Cardiac septum (tissue), 1 donor: ENCODE data around the gene LUZP2. TPM values are rescaled to one million over a fixed set of nuclear protein-coding genes. Genes with fewer than 3 reads are reported as not detected.

Source experiments
- DNase-seq: peaks from one replicate; pipeline ENCODE4 v3.0.0-alpha.2; 2020; ENCODE audit warnings: low spot score
- intact Hi-C: fragments of 100-400 bp; cut with DNase I; formaldehyde crosslinking; loops from one replicate; pipeline ENCODE4 v1.14.0; 2022
- total RNA-seq: library from RNA; stranded (reverse); fragmentation: NEBNext Ultra II Directional; extraction: Animal tissue kit (Norgen Biotek cat#: 25700); gene quantifications from one replicate; pipeline ENCODE4 v1.2.1, GENCODE V29; 2021
- donor health status: DM: no; HTN: no; CAD: no.

LUZP2 gene
- total RNA-seq, 1 donor from 2014 or later = 0.67 TPM

- DNase-seq = no peak
- intact Hi-C loops = no loop called here
These were observed 200.8 kb downstream of the LUZP2 start for GRCh38 chr11:24697522-24698111.

GRCh38 chr11:24704716-24705115 lies 207.9 kb downstream of the LUZP2 start:
- no peak for DNase-seq
- intact Hi-C loops = no loop called here

DNA sequence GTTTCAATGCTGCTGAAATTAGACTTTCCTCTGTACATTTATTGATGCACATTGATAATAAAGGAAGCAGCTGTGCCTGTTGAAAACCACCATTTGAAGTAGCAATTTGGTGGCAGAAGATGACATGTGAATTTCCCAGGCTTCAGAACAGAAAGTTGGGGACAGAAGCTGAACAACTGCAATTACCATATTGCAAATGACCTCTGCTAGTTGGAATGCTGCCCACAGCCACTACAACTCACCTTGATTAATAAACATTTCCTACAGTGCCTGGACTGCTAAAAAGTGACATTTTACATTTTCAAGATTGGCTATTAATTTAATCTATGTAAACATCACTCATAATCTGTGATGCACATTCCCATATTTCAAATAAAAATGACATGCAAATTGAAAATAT lies 208.6 kb downstream of the LUZP2 start:
- no peak for DNase-seq
- intact Hi-C loops = no loop called here

- no peak for DNase-seq
- intact Hi-C loops = no loop called here
These were observed 211.8 kb downstream of the LUZP2 start for GRCh38 chr11:24708616-24709015.

DNA sequence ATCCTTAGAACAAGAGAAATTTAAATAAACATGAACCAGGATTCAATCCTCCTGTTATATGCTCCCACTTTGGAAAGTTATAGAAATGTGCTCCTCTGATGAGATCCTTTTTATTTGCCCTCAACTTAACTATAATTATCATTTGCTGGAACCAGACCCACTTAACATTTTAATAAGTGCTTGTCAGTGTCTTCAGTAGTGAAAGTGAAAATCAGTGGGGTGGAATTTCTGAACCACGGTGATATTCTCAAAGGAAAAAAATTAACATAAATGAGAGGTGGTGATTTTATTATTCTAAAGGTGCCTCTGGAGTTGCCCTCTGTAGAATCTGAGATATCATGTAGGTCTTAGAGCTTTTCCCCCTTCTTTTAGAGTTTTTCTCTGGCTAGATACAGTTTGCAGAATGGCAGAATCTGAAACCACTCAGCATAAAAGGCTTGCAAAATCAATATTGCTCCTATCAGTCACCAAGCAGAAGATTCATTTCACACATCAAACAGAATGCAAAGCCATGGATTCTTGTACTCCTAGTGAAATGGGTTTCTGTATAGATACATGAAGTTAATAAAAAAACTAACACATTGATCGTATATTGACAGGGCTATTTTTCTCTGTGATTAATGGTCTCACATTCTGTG lies 213.2 kb downstream of the LUZP2 start:
- intact Hi-C loops = no loop called here
- DNase-seq = no peak

DNA sequence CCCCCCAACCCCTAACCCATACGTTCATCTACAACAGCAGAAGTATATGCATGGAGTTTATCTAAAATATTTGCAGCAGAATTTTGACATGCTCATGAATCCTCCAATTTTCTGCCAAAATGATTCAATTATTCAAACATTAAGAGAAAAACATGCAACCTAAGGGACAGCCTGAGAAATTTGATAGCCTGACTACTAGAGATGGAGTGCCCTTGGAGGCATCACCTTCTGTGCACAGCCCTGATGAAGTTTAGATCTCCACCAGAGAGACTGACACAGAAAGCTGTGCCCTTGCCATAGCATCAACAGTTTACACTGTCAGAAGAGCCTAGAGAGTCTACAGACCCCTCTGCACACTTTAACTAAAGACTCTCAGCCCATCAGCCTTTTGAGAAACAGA lies 217.7 kb downstream of the LUZP2 start:
- intact Hi-C loops = no loop called here
- no peak for DNase-seq

DNA sequence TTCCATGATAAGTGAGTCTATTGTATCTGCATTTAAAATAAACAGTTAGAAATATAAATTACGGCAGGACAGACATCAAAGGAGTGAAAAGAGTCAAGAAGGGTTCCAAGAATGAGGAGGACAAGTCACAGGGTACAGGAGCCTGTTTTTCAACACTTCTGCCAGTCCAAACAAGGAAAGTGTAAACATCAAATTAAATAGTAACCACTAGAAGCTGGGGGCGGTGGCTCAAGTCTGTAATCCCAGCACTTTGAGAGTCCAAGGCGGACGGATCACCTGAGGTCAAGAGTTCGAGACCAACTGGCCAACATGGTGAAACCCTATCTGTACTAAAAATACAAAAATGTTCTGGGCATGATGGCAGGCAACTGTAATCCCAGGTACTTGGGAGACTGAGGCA lies 219.6 kb downstream of the LUZP2 start:
- intact Hi-C loops = no loop called here
- DNase-seq = no peak

- intact Hi-C loops = no loop called here
- DNase-seq = no peak
These were observed 226.4 kb downstream of the LUZP2 start for GRCh38 chr11:24723231-24723630.

DNA sequence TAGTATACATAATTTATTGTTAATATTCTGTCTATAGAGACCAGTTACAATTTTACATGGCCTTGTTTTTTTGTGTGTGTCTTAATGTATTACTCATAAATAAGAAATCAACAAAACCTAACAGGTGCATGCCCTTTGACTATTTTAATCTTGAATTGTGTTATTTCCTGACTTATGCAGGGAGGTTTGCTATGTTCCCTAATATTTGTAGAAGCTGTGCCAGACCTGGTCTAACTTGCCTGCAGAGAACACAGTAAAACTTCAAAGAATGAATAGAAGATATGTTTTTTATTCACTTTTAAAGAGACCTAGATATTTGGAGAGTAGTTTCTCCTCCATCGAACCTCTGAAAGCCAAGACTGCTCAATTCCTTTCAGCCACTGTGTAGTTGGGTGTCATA lies 234.7 kb downstream of the LUZP2 start:
- intact Hi-C loops = no loop called here
- DNase-seq = no peak

DNA sequence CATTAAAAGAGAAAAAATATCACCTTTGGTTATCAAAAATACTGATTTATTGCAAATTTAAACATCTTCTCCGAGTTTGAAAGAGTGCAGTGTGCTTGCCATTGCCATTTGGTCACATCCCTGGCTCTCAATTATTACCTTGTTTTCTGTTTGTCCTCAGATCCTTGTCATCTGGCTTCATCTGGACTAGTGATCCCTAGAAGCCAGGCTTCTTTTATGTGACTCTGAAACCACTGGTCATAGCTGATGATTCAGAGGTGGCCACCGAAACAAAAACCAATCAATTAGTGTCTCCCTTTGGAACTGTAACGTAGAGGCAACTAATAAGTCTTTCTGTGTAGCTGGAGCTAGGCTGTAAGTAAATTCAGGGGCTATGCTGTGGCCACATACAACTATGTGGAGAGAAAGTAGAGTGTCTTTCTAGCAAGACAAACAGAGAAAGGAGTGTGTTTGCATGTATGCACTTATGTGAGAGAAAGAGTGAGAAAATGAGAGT lies 237.9 kb downstream of the LUZP2 start:
- no peak for DNase-seq
- intact Hi-C loops = no loop called here

DNA sequence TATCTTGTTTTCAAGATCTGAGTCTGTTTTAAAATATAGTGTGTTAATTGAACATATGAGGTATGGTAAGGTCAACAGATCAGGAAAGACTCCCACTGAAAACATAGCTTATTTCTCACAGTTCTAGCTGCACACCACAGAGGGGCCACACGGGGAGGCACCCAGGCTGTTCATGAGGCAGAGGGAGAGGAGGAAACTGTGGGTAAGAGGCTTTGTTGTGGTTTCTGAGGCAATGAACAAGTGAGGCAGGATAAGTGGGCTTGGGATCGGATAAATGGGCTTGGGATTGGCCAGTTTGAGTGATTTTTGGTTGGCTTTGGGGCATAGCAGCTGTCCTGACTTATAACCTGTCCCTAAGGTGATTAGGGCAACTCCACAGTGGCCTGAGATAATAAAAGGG lies 242.1 kb downstream of the LUZP2 start:
- no peak for DNase-seq
- intact Hi-C loops = no loop called here

- intact Hi-C loops = no loop called here
- no peak for DNase-seq
These were observed 242.8 kb downstream of the LUZP2 start for GRCh38 chr11:24739637-24740036.

- DNase-seq = no peak
These were observed 250.7 kb downstream of the LUZP2 start for GRCh38 chr11:24747275-24748251.

DNA sequence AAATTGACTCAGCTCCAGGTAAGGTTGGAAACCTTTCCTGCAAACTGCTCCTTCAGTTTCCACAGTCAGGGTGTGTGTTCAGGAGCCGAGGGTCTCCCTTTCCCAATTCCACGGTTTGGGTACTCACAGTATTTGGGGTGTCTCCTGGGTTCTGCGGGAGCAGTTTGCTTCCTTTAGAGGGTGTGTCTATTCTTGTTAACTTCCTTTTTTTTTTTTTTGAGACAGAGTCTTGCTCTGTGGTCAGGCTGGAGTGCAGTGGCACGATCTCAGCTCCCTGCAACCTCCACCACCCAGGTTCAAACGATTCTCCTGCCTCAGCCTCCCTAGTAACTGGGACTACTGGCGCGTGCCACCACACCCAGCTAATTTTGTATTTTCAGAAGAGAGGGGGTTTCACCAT lies 251.4 kb downstream of the LUZP2 start:
- intact Hi-C loops = no loop called here
- DNase-seq = no peak

More at GRCh38 chr11:24747275-24748251, 250.7 kb downstream of the LUZP2 start:
- intact Hi-C loops = no loop called here

DNA sequence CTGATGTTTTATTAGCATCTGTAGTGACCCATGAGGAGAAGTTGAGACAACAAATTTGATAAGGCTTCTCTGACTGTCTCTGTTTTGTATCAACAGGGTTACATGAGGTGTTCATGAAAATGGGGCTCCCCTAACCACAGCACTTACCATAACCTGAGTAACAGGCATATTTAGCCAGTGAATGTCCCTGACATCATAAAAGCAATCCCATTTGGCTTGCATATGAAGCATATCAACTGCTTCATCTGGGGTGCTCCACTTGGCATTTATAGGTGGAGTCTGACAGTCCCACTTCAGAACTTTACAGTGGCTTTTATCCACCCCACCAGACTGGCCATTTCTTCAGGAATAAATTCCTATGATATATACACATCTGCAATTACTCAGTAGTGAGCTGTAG lies 257.6 kb downstream of the LUZP2 start:
- DNase-seq = no peak
- intact Hi-C loops = no loop called here

DNA sequence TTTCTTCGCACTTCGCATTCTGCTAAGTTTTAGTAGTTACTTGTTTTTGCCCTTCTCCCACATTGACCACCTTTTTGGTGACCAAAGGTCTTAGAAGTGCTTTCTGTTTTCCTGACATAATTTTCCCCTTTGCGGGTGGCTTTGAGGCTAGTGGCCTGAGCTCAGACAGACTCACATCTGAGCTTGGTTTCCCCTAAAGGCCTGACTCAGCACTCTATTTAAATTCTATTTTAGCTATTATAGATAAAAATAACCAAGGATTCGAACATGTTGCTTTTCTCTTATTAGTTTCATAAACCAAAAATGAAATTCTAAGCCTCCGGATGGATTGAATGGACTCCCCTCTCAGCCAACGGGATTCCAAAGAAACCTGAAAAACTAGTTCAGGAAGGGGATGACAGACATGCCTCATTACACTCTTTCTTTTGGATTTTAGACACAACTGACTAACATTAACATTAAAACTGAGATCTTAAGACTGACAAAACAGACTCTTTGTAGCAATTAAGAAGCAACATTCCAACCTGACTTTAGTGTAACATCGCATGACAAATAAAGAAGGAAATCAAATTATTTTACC lies 258.5 kb downstream of the LUZP2 start:
- DNase-seq = no peak
- intact Hi-C loops = no loop called here

GRCh38 chr11:24759742-24760141 lies 262.9 kb downstream of the LUZP2 start:
- DNase-seq = no peak
- intact Hi-C loops = no loop called here

- intact Hi-C loops = no loop called here
These were observed 263.8 kb downstream of the LUZP2 start for GRCh38 chr11:24760681-24761080.

DNA sequence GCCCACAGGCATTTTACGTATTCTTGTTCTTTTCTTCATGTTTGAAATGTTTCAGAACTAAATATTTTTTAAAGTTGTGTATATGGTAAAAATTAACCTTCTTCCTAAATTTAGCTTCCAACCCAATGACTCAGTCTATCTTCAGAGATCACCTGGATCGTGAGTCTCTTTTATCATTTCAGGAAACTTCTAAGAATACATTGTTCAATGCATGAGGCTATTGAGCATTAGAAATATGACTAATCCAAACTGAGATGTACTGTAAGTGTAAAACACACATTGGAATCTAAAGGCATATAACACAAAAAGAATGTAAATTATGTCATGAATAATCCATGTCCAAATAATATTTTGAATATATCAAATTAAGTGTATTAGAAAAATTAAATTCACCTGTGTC lies 265.2 kb downstream of the LUZP2 start:
- intact Hi-C loops = no loop called here
- DNase-seq = no peak

More at GRCh38 chr11:24760681-24761080, 263.8 kb downstream of the LUZP2 start:
- DNase-seq = no peak

- DNase-seq = no peak
- intact Hi-C loops = no loop called here
These were observed 270.6 kb downstream of the LUZP2 start for GRCh38 chr11:24767411-24767810.
